Panc1 (cell line): ENCODE data around the gene RERGL. TPM values are rescaled to one million over a fixed set of nuclear protein-coding genes. Genes with fewer than 3 reads are reported as not detected.
"Not testable (repeated sequence)": the region's sequence is repeated elsewhere in the genome, so short reads cannot be mapped to it uniquely, and the experiment has no call there.

ENCODE experiments used
- ATAC-seq: fragments of 200-7000 bp; cut with Tn5 transposase; 2 replicates; pipeline ENCODE4 v1.9.1; 2020; ENCODE audit warnings: mild to moderate bottlenecking, moderate library complexity
- BruUV-seq: library from RNA; stranded (reverse); fragments of 400-500 nt; replicated peaks from 2 replicates; lab custom pipeline; 2021; lab: Mats Ljungman, UMichigan
- CTCF ChIA-PET: fragments of 300-600 bp; sonication (Branson Sonifier 250); formaldehyde crosslinking; loops from one replicate; lab custom pipeline; 2022; ENCODE audit warnings: antibody characterized with exemption; lab: Charles Lee
- POLR2A ChIA-PET: fragments of 300-600 bp; sonication (Branson Sonifier 250); formaldehyde crosslinking; loops from one replicate; lab custom pipeline; 2022; ENCODE audit warnings: antibody characterized with exemption; lab: Charles Lee
- DNase-seq: peaks from one replicate; pipeline ENCODE4 v3.0.0-alpha.2; 2010; ENCODE audit warnings: low read depth, low spot score
- H3K27ac ChIP-seq: 2 replicates; pipeline ENCODE4 v1.5.1; 2011; ENCODE audit warnings: mild to moderate bottlenecking, low read length, inconsistent platforms
- H3K27me3 ChIP-seq: fragments of 200-500 bp; sonication (Bioruptor generic); 2 replicates; pipeline ENCODE4 v1.6.0; 2014; ENCODE audit warnings: low read length, inconsistent platforms; ENCODE audit not compliant: control insufficient read depth, insufficient read depth
- H3K36me3 ChIP-seq: fragments of 200-500 bp; sonication (Bioruptor generic); 2 replicates; pipeline ENCODE4 v1.5.1; 2014; ENCODE audit warnings: inconsistent platforms, mild to moderate bottlenecking, low read length, moderate library complexity; ENCODE audit not compliant: control insufficient read depth, insufficient read depth
- H3K4me1 ChIP-seq: 2 replicates; pipeline ENCODE4 v1.5.1; 2011; ENCODE audit warnings: inconsistent platforms, mild to moderate bottlenecking, low read length, moderate library complexity; ENCODE audit not compliant: control insufficient read depth, insufficient read depth
- H3K4me3 ChIP-seq, 2 experiments: 2 replicates each; pipeline ENCODE4 v1.5.1; 2011 to 2012; ENCODE audit warnings: low read depth in 2 of 2, low read length in 2 of 2, mild to moderate bottlenecking in 2 of 2, inconsistent platforms in 1 of 2, moderate library complexity in 1 of 2
- H3K9me3 ChIP-seq: fragments of 200-500 bp; sonication (Bioruptor generic); 2 replicates; pipeline ENCODE4 v1.5.1; 2014; ENCODE audit warnings: low read depth, mild to moderate bottlenecking, inconsistent platforms, low read length, moderate library complexity; ENCODE audit not compliant: control insufficient read depth, insufficient read depth
- POLR2AphosphoS5 ChIP-seq: IDR thresholded peaks from 2 replicates; pipeline ENCODE4 v1.6.1; 2012; ENCODE audit warnings: mild to moderate bottlenecking, low read depth, low read length, moderate library complexity
- SIN3A ChIP-seq: IDR thresholded peaks from 2 replicates; pipeline ENCODE4 v1.6.1; 2012; ENCODE audit warnings: low read depth, mild to moderate bottlenecking, low read length, moderate library complexity, borderline replicate concordance; ENCODE audit not compliant: insufficient read depth
- TCF7L2 ChIP-seq: IDR thresholded peaks from 2 replicates; pipeline ENCODE4 v1.6.1; 2011; ENCODE audit warnings: mild to moderate bottlenecking, low read depth, low read length, inconsistent platforms
- in situ Hi-C: cut with HindIII; loops from 2 replicates; pipeline ENCODE4 v1.10.0; 2016; ENCODE audit warnings: low sequenced_read_pairs, low pct_unique_long_range_greater_than_20kb
- intact Hi-C: fragments of 100-400 bp; cut with micrococcal nuclease; formaldehyde crosslinking; loops from one replicate; pipeline ENCODE4 v1.10.0; 2022; ENCODE audit not compliant: unreplicated experiment
- total RNA-seq: library from RNA; stranded (reverse); gene quantifications from one replicate; pipeline ENCODE4 v1.2.1, GENCODE V29; 2021; ENCODE audit not compliant: unreplicated experiment
- TF ChIP-seq, protein P1 (sequence below), 2 experiments: IDR thresholded peaks; 2 replicates each; pipeline ENCODE4 v1.6.1; 2011 to 2012; ENCODE audit warnings: low read depth in 2 of 2, control low read depth in 1 of 2, low read length in 1 of 2, mild to moderate bottlenecking in 1 of 2, moderate library complexity in 1 of 2; ENCODE audit not compliant: insufficient read depth in 1 of 2
- TF ChIP-seq, protein P2 (sequence below): fragments of 450-650 bp; IDR thresholded peaks from 2 replicates; pipeline ENCODE4 v1.5.1; 2017; ENCODE audit warnings: mild to moderate bottlenecking

Gene RERGL
- total RNA-seq, 1 experiment from 2014 or later: not detected

DNA sequence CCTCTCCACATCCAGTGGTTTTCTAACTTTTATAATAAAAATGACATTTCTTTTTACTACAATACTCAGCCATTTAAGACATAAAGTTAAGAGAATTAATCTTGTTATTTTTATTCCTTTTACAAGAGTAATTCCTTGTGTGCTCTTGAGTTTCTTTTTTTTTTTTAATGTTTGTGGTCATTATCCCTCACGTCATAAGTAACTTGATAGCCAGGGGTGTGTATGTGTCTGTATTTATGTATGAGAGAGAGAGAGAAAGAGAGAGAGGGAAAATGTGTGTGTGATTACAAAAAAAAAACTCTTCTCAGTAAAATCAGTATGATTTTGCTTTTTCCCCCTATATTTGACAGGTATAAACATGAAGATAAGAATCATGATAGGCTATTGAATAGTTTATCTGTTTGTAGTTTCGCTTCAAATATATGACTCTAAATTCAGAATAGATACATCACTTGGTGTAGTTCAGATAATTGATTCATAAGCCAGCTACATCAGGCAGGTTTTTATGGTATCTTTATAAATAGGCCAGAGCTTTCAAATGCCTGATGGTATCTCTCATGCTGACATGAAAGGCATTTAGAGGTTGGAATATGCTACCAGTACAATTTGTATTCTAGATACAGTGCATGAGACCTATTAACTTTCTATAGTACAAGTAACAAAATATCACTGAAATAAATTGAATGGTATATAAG, 34.9 kb downstream of the RERGL start:
- no peak for TF ChIP-seq POLR2AphosphoS5
- TF ChIP-seq, protein P1, sequence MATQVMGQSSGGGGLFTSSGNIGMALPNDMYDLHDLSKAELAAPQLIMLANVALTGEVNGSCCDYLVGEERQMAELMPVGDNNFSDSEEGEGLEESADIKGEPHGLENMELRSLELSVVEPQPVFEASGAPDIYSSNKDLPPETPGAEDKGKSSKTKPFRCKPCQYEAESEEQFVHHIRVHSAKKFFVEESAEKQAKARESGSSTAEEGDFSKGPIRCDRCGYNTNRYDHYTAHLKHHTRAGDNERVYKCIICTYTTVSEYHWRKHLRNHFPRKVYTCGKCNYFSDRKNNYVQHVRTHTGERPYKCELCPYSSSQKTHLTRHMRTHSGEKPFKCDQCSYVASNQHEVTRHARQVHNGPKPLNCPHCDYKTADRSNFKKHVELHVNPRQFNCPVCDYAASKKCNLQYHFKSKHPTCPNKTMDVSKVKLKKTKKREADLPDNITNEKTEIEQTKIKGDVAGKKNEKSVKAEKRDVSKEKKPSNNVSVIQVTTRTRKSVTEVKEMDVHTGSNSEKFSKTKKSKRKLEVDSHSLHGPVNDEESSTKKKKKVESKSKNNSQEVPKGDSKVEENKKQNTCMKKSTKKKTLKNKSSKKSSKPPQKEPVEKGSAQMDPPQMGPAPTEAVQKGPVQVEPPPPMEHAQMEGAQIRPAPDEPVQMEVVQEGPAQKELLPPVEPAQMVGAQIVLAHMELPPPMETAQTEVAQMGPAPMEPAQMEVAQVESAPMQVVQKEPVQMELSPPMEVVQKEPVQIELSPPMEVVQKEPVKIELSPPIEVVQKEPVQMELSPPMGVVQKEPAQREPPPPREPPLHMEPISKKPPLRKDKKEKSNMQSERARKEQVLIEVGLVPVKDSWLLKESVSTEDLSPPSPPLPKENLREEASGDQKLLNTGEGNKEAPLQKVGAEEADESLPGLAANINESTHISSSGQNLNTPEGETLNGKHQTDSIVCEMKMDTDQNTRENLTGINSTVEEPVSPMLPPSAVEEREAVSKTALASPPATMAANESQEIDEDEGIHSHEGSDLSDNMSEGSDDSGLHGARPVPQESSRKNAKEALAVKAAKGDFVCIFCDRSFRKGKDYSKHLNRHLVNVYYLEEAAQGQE (IDR thresholded peaks at IDR 0.05; ENCODE audit: insufficient read depth in 1 of 2, low read depth in 2 of 2, low read length in 1 of 2): no peak
- no peak for TF ChIP-seq TCF7L2
- TF ChIP-seq, protein P2, sequence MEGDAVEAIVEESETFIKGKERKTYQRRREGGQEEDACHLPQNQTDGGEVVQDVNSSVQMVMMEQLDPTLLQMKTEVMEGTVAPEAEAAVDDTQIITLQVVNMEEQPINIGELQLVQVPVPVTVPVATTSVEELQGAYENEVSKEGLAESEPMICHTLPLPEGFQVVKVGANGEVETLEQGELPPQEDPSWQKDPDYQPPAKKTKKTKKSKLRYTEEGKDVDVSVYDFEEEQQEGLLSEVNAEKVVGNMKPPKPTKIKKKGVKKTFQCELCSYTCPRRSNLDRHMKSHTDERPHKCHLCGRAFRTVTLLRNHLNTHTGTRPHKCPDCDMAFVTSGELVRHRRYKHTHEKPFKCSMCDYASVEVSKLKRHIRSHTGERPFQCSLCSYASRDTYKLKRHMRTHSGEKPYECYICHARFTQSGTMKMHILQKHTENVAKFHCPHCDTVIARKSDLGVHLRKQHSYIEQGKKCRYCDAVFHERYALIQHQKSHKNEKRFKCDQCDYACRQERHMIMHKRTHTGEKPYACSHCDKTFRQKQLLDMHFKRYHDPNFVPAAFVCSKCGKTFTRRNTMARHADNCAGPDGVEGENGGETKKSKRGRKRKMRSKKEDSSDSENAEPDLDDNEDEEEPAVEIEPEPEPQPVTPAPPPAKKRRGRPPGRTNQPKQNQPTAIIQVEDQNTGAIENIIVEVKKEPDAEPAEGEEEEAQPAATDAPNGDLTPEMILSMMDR: no peak
- TF ChIP-seq SIN3A: no peak
- Histone ChIP-seq H3K4me1 (no peaks in the 10 kb centered on the region), H3K4me3 (no peak overlapping the region), H3K36me3 (no peaks in the 10 kb centered on the region), H3K27ac (no peak overlapping the region), H3K9me3 (no peaks in the 10 kb centered on the region), H3K27me3 (no peaks in the 10 kb centered on the region)
- intact Hi-C loops (no loop called here), in situ Hi-C loops (no loop called here)
- CTCF ChIA-PET: no interaction called here
- POLR2A ChIA-PET: no interaction called here
- ATAC-seq: no peak
- no peak for DNase-seq
- no TSS peak for BruUV-seq

DNA sequence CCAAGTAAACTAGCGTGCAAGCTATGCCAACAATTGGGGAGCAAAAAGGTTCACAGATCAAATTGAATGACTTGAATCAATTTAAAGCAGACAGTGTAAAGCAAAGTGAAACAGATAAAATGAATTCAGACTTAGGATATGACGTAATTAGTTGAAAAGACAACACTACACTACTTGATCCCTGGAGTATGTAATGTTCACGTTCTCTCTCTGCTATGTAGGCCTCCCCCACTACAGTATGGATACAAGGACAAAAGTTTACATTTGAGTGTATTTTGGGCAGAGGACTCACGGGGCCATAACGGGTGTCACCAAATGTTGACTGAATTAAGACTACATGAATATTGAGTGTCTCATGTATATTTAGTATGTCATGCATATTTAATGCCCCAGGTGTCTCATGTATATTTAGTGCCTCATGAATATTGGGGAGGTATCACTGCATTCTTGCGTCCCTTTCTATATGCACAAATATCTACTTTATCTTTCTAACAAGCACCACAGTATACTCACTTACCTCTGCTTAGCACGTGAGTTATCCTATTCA, 44.5 kb downstream of the RERGL start:
- H3K4me3 ChIP-seq: no peak overlapping the region
- intact Hi-C loops (no loop called here), in situ Hi-C loops (no loop called here)
- DNase-seq: no peak
- H3K4me1 ChIP-seq: no peaks in the 10 kb centered on the region
- no peak for ATAC-seq
- H3K27ac ChIP-seq: no peak overlapping the region
- POLR2A ChIA-PET: no interaction called here
- H3K36me3 ChIP-seq: no peaks in the 10 kb centered on the region
- no TSS peak for BruUV-seq
- no peaks in the 10 kb centered on the region for H3K9me3 ChIP-seq
- TF ChIP-seq TCF7L2 (no peak), SIN3A (no peak), POLR2AphosphoS5 (no peak)
- TF ChIP-seq, protein P1 (IDR thresholded peaks at IDR 0.05; ENCODE audit: insufficient read depth in 1 of 2, low read depth in 2 of 2, low read length in 1 of 2): no peak
- TF ChIP-seq, protein P2: no peak
- CTCF ChIA-PET: no interaction called here
- no peaks in the 10 kb centered on the region for H3K27me3 ChIP-seq

DNA sequence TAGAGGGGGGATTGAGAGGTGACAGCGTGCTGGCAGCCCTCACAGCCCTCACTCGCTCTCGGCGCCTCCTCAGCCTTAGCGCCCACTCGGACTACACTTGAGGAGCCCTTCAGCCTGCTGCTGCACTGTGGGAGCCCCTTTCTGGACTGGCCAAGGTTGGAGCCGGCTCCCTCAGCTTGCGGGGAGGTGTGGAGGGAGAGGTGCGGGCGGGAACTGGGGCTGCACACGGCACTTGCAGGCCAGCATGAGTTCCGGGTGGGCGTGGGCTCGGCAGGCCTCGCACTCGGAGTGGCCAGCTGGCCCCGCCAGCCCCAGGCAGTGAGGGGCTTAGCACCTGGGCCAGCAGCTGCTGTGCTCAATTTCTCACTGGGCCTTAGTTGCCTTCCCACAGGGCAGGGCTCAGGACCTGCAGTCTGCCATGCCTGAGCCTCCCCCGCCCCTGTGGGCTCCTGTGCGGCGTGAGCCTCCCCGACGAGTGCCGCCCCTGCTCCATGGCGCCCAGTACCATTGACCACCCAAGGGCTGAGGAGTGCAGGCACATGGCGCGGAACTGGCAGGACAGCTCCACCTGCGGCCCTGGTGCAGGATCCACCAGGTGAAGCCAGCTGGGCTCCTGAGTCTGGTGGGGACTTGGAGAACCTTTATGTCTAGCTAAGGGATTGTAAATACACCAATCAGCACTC, 49.8 kb downstream of the RERGL start:
- in situ Hi-C loops, H3K27me3 ChIP-seq, H3K36me3 ChIP-seq, H3K27ac ChIP-seq, H3K4me1 ChIP-seq, CTCF ChIA-PET, ATAC-seq, DNase-seq, H3K9me3 ChIP-seq, BruUV-seq, intact Hi-C loops, POLR2A ChIA-PET, H3K4me3 ChIP-seq: not testable (repeated sequence)
